GM18909 (cell line): ENCODE results near the gene MLYCD.

Source experiments
- ATAC-seq: cut with Tn5 transposase; IDR thresholded peaks from one replicate; pipeline ENCODE4 v1.9.1; 2021; ENCODE audit warnings: mild to moderate bottlenecking; ENCODE audit not compliant: unreplicated experiment, poor library complexity

Gene MLYCD

DNA sequence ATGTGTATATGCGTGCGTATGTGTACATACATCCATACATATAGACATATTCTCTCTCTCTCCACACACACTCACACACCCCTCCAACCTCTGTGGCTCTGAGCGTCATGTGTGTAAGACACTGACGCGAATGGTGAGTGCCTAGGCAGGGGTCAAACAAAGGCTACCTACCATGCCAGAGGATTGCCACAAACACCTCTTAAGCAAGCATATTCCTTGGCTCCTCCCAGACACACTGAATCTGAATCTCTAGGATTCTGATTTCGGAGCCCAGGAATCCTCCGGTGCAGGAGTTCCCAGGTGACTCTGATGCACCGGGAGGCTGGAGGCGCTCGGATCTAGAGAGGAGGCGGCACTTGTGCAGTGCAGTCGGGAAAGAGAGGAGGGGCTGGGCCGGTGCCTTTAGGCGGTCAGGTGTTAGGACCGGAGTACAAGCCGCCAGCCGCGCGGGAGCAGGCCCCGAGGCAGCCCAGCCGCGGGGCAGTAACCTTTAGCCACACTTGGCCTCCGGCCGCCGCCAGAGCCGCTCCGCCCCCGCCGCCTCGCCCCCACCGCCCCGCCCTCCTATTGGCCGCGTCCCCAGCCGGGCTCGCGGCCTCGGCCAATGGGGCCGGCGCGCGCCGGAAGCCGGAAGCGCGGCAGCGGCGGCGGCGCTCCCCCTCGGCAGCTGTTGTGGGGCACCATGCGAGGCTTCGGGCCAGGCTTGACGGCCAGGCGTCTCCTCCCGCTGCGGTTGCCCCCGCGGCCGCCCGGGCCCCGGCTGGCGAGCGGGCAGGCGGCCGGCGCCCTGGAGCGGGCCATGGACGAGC lies at the start of gene MLYCD:
Gene MLYCD, plus strand, starts transcription at position 653 of the 809 bp plus-strand sequence. Its CDS starts 30 bp downstream, at position 683.
- ATAC-seq, result peak; percentile 90

DNA sequence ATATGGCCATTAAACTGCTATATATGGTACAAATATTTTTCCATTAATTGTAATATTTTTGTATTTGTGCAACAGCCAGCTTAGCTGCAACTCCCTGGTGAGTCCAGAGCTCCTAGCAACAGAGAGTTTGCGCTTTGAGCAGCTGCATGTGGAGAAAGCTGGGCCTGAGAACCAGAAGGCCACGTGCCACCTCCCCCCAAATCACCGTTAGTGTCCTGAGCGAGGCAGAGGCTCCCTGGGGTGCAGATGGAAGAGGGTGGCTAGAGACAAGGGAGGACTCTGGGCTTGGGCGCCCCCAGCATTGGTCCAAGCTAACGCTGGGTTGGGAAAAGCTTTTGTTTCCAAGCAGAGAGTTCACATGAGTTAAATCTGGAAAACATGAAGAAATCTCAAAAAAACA lies 49.5 kb upstream of the MLYCD start:
- no peak for ATAC-seq

DNA sequence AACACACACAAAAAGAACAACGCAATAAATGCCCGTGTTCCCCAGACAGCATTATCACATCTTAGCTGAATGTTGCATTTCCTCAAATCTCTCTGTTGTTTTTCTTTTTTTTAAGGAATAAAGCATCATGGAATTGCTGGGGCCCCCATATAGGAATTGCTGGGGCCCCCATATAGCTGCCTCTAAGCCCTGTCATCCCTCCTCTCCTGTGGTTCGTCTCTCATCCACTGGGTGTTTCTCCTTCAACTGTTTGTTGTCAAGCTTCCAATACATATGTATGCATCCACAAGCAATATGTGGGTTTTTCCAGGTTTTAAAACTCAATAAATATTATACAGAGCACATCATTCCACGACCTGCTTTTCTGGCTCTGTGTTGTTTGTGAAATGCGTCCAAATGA lies 48.0 kb upstream of the MLYCD start:
- ATAC-seq, result no peak

DNA sequence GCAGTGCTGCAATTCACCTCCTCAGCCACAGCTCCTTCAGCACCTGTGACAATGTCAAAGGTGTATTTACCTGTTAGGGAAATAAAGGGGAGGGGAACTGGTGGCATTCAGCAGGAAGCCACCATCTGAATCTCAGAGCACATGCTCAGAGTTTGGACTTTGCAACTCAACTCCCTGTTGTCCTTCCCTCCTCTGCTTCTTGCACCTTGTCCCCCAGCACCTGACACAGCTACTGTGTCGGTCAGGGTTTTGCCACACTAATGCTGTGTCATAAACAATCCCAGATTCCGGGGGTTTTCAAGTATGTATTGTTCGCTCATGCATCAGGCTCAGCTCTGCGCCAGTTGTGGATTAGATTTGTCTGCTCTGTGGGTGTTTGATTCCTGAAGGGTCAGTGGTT lies 47.4 kb upstream of the MLYCD start:
- ATAC-seq, result no peak

GRCh38 chr16:83852774-83853173 lies 46.1 kb upstream of the MLYCD start:
- ATAC-seq, result no peak

DNA sequence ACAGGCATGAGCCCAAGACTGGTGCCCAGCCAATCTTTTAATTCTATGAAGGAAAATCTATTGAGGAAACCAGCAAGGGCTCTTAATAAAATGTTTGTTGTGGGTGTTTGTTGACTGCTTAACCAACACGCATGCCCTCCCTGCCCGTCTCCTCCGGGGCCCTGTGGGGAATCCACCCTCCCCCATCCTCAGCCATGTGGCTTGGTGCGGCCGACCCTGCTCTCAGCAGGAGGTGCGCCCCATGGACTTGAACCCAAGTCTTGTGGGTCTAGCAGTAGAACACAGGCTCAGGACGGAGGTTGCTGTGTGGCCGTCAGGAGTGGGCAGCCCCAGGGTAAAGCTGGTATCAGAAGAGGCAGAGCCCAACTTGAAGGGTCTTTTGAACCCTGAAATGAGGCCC lies 45.1 kb upstream of the MLYCD start:
- no peak for ATAC-seq

DNA sequence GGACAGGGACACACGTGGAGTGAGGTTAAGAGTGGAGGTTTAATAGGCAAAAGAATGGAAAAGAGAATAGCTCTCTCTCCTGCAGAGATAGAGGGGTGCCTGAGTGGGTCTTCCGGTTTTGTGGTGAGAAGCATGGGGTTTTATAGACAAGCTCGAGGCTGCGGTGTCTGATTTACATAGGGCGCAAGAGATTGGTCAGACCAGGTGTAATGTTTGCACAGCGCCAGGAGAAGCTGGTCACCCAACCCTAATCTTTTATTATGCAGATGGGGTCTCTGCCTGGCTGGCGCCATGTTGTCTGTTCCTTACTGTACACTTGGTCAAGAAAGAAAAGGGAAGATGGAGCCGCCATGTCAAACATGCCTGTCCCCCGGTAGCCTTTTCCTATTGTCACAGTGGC lies 44.5 kb upstream of the MLYCD start:
- ATAC-seq, result no peak

GRCh38 chr16:83856792-83857191 lies 42.1 kb upstream of the MLYCD start:
- no peak for ATAC-seq

- ATAC-seq, result no peak
These were observed 39.6 kb upstream of the MLYCD start for GRCh38 chr16:83859265-83859664.

- no peak for ATAC-seq
These were observed 36.3 kb upstream of the MLYCD start for GRCh38 chr16:83862661-83863060.

DNA sequence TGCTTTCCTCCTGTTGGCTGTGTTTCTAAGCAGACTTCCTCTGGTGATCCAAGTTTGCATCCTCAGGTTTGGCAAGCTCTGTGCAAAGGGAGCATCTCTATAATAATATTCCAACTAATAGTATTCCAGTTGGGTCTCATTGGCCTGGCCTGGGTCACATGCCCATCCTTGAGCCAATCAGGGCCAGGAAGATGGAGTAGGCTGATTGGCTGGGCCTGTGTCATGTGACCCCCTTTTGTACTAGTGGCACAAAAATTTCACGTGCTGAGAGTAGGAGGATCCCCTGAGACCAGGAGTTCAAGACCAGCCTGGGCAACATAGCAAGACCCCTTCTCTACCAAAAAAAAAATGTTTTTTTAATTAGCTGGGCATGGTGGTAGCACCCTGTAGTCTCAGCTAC lies 35.2 kb upstream of the MLYCD start:
- no peak for ATAC-seq

GRCh38 chr16:83870830-83871229 lies 28.1 kb upstream of the MLYCD start:
- ATAC-seq, result no peak

- no peak for ATAC-seq
These were observed 20.1 kb upstream of the MLYCD start for GRCh38 chr16:83878838-83879237.

- ATAC-seq, result no peak
These were observed 16.6 kb upstream of the MLYCD start for GRCh38 chr16:83882163-83882885.

- ATAC-seq, result no peak
These were observed 12.5 kb upstream of the MLYCD start for GRCh38 chr16:83886199-83886971.

DNA sequence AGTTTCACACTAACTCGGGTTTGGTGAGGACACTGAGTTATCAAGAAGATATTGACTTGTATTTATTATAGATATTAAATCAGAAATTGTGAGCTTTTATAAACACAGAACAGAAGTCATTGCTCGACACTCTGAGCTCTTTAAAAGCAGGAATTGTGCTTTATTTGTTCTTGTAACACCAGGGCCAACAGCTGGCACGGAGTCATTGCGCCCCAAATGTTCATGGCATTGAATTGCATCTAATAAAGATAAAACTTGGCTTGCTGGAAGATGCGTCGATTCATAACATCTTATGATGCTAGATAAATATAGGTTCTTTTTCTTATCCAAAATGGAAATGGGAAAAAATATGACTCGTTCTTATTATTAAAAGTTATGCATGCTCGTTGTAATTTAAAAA lies 11.8 kb upstream of the MLYCD start:
- ATAC-seq, result no peak

DNA sequence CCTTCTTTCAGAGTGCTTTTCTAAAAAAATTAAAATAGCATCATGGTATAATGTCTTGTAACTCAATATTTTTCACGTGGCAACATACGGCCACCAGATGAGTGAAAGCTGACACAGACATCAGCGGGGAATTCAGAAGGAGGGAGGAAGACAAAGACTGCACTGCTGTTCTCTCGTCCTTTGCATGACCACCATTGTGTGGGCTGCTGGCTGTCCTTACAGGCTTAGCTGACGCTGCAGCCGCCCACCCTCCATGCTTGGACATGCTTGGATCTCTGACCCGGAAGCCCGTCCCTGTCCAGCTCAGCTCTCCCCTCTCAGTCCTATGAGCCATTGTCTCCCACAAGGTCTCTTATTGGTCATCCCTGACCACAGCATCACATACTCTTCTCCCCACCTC lies 11.4 kb upstream of the MLYCD start:
- ATAC-seq, result no peak

GRCh38 chr16:83888672-83889044 lies 10.3 kb upstream of the MLYCD start:
- ATAC-seq, result no peak

DNA sequence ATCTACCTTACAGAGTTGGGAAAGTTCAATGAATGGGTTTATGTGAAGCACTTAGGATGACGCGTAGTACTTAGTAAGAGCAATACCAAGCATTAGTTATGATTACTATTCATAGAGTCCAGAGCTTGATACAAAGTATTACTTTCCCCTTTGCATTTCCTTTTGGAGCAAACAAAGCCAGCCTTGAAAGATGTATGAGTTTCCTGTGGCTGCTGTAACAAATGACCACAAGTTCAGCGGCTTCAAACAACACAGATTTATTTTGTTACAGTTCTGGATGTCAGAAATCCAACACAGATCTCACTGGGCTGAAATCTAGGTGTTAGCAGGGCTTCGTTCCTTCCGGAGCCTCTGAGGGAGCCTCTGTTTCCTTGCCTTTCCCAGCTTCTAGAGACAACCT lies 8.6 kb upstream of the MLYCD start:
- ATAC-seq, result no peak

DNA sequence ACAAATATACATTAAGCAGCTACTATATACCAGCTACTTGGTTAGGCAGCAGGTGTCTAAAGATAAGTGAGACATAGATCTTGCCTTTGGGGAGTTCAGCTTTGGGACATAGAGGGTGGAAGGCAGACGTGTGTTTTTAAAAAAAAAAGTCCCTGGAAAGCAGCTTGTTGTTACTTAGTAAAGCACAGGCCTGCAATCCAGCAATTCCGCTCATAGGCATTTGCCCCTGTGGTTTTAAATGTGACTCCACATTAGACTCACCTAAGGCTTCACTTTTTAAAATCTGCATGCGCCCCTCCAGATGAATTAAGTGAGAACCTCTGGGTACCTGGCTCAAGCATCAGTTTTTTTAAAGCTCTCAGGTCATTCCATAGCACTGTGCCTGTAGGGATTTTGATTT lies 7.2 kb upstream of the MLYCD start:
- no peak for ATAC-seq

- no peak for ATAC-seq
These were observed 3.7 kb upstream of the MLYCD start for GRCh38 chr16:83895243-83895642.
